Upper lobe of left lung (tissue), 6 donors: Measurements from ENCODE around the gene PRDM16. TPM values are rescaled to one million over a fixed set of nuclear protein-coding genes. Genes with fewer than 3 reads are reported as not detected.

ENCODE experiments used
- ATAC-seq, 2 donors: fragments of 200-7000 bp; cut with Tn5 transposase; one replicate each; pipeline ENCODE4 v1.9.1; 2022; ENCODE audit warnings: mild to moderate bottlenecking in 2 of 2, moderate library complexity in 2 of 2; ENCODE audit not compliant: low FRiP score in 2 of 2
- DNase-seq, 2 donors: peaks; one replicate each; pipeline ENCODE4 v3.0.0-alpha.2; 2019 to 2020
- H3K27ac ChIP-seq, 4 donors: fragments of 200-600 bp; sonication (generic); one replicate each; pipeline ENCODE4 v1.5.1; 2016 to 2019
- H3K27me3 ChIP-seq, 4 donors: fragments of 200-600 bp; sonication (generic); one replicate each; pipeline ENCODE4 v1.5.1; 2017 to 2019
- H3K36me3 ChIP-seq, 4 donors: fragments of 200-600 bp; sonication (generic); one replicate each; pipeline ENCODE4 v1.5.1; 2016 to 2019
- H3K4me1 ChIP-seq, 4 donors: fragments of 200-600 bp; sonication (generic); one replicate each; pipeline ENCODE4 v1.5.1; 2018 to 2019
- H3K4me3 ChIP-seq, 4 donors: fragments of 200-600 bp; sonication (generic); one replicate each; pipeline ENCODE4 v1.5.1; 2017 to 2019; ENCODE audit warnings: mild to moderate bottlenecking in 2 of 4, moderate library complexity in 1 of 4
- H3K9me3 ChIP-seq, 4 donors: fragments of 200-600 bp; sonication (generic); one replicate each; pipeline ENCODE4 v1.5.1; 2018 to 2019
- CTCF ChIP-seq, 6 experiments: fragments of 450-650 bp in 4 of 6; fragments of 200-600 bp in 2 of 6; sonication (generic) in 2 of 6; IDR thresholded peaks; one replicate each; pipeline ENCODE4 v1.5.1; 2016 to 2019; ENCODE audit warnings: antibody characterized with exemption in 6 of 6
- EP300 ChIP-seq, 4 donors: sonication (generic); formaldehyde crosslinking; IDR thresholded peaks; one replicate each; pipeline ENCODE4 v1.5.1; 2017; ENCODE audit warnings: antibody characterized with exemption in 4 of 4, control low read depth in 2 of 4
- POLR2A ChIP-seq, 4 donors: fragments of 450-650 bp; IDR thresholded peaks; one replicate each; pipeline ENCODE4 v1.5.1; 2016 to 2017; ENCODE audit warnings: antibody characterized with exemption in 4 of 4, mild to moderate bottlenecking in 2 of 4
- POLR2AphosphoS5 ChIP-seq, 2 donors: sonication (generic); formaldehyde crosslinking; IDR thresholded peaks; one replicate each; pipeline ENCODE4 v1.5.1; 2017; ENCODE audit warnings: antibody characterized with exemption in 2 of 2
- WGBS, 2 donors: methylation state at CpG; one replicate each; pipeline ENCODE4 v1.1.5; 2017 to 2018; 5-methylcytosine and 5-hydroxymethylcytosine counted together
- total RNA-seq, 6 donors: library from RNA; depleted of rRNA in 4 of 6; stranded (reverse); fragments of >200 nt in 4 of 6; gene quantifications; one replicate each; pipeline versions ENCODE4 v1.1.0 to v1.2.1, GENCODE V29; 2016 to 2021
- donor health status: DM: no; HTN: no; CAD: no; lungs with moderate emphysema.
- donor health status: DM: no; HTN: yes; CAD: no; lungs with severe emphysema.

PRDM16 gene
- total RNA-seq, 6 donors from 2014 or later: 12.3 to 54.5 (median 21.2) TPM

- no peak for TF ChIP-seq EP300 (IDR thresholded peaks at IDR 0.05)
- no peak for TF ChIP-seq POLR2A (IDR thresholded peaks at IDR 0.05)
- no peak for TF ChIP-seq CTCF (IDR thresholded peaks at IDR 0.05)
- TF ChIP-seq POLR2AphosphoS5 (IDR thresholded peaks at IDR 0.05): no peak
- Histone ChIP-seq H3K9me3 (no peaks in the 10 kb centered on the region), H3K27me3 (no peaks in the 10 kb centered on the region), H3K4me3 (no peak overlapping the region), H3K36me3 (no peaks in the 10 kb centered on the region), H3K27ac (no peak overlapping the region), H3K4me1 (no peaks in the 10 kb centered on the region)
- DNase-seq (peak; percentile 16 to 36), ATAC-seq (no peak)
- WGBS, 2 donors: 60 to 71% methylated on average over 13 to 17 of the region's 19 CpGs
These were observed 33.2 kb upstream of the PRDM16 start for GRCh38 chr1:3035563-3036446.

- Histone ChIP-seq H3K4me3 (no peak overlapping the region), H3K4me1 (no peaks in the 10 kb centered on the region), H3K27me3 (no peaks in the 10 kb centered on the region), H3K27ac (no peak overlapping the region), H3K36me3 (no peaks in the 10 kb centered on the region), H3K9me3 (no peaks in the 10 kb centered on the region)
- no peak for TF ChIP-seq EP300 (IDR thresholded peaks at IDR 0.05)
- no peak for TF ChIP-seq POLR2A (IDR thresholded peaks at IDR 0.05)
- no peak for TF ChIP-seq CTCF (IDR thresholded peaks at IDR 0.05)
- TF ChIP-seq POLR2AphosphoS5 (IDR thresholded peaks at IDR 0.05): no peak
- DNase-seq: peak in 1 of 2 donors; percentile 50
- WGBS, 2 donors: 56 to 65% methylated on average over 5 to 20 of the region's 22 CpGs
- ATAC-seq: no peak
These were observed 32.3 kb upstream of the PRDM16 start for GRCh38 chr1:3036447-3037280.

DNA sequence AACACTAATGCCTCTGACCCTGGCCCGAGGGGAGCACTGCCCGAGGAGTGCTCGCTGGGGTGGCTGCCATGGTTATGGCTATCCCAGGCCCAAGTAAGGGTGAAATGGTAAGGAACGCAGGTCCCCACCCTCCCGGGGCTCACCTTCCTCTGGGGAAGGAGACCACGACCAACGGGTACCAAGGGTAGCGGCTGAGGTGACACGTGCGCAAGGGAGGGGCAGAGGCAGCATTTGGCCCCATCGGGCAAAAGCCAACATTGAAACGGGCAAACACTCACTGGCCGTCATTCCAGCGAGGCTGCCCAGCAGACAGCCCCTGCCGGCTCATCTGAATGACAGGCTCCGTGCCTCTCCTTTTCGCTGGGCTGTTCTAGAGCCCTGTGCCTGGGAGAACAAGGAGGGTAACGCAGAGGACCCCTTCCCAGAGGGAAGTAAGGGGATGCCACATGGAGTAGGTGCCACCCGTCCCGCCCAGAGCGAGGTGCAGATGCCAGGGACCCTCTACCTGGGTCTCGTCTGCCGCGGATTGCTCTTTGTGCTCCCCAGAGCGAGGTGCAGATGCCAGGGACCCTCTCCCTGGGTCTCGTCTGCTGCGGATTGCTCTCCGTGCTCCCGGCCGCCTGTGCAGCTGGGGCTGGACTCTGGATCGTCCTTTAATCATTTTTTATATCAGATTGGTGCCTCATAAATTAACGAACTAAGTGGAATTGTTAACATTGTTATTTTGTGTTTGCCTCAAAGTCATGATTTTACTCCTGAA, 31.5 kb upstream of the PRDM16 start:
- Histone ChIP-seq H3K27me3 (no peaks in the 10 kb centered on the region), H3K4me3 (no peak overlapping the region), H3K4me1 (no peaks in the 10 kb centered on the region), H3K36me3 (no peaks in the 10 kb centered on the region), H3K9me3 (no peaks in the 10 kb centered on the region), H3K27ac (no peak overlapping the region)
- no peak for ATAC-seq
- WGBS, 2 donors: 91 to 93% methylated on average over 27 to 28 of the region's 32 CpGs
- peak in 1 of 2 donors; percentile 52 for DNase-seq
- TF ChIP-seq CTCF (IDR thresholded peaks at IDR 0.05) (no peak), EP300 (IDR thresholded peaks at IDR 0.05) (no peak), POLR2AphosphoS5 (IDR thresholded peaks at IDR 0.05) (no peak), POLR2A (IDR thresholded peaks at IDR 0.05) (no peak)

GRCh38 chr1:3038113-3038551, 30.9 kb upstream of the PRDM16 start:
- Histone ChIP-seq H3K27me3 (no peaks in the 10 kb centered on the region), H3K4me1 (no peaks in the 10 kb centered on the region), H3K9me3 (no peaks in the 10 kb centered on the region), H3K27ac (no peak overlapping the region), H3K36me3 (no peaks in the 10 kb centered on the region), H3K4me3 (no peak overlapping the region)
- DNase-seq (peak in 1 of 2 donors; percentile 11), ATAC-seq (no peak)
- WGBS, 2 donors: 77 to 82% methylated on average over 11 of the region's 11 CpGs
- TF ChIP-seq CTCF (IDR thresholded peaks at IDR 0.05) (no peak), POLR2AphosphoS5 (IDR thresholded peaks at IDR 0.05) (no peak), POLR2A (IDR thresholded peaks at IDR 0.05) (no peak), EP300 (IDR thresholded peaks at IDR 0.05) (no peak)
